Gastrocnemius medialis (tissue), 4 donors: ENCODE data around the gene THSD4. TPM values are rescaled to one million over a fixed set of nuclear protein-coding genes. Genes with fewer than 3 reads are reported as not detected.

ENCODE experiments used
- ATAC-seq, 2 donors: fragments of 150-250 bp; one replicate each; pipeline ENCODE4 v1.9.1; 2016
- DNase-seq, 2 donors: peaks; one replicate each; pipeline ENCODE4 v3.0.0-alpha.2; 2019
- H3K27ac ChIP-seq, 4 donors: fragments of 200-600 bp; sonication (generic); 1 replicate in 1 of 4; 2 replicates in 3 of 4; pipeline ENCODE4 v1.5.1; 2016 to 2018; ENCODE audit warnings: mild to moderate bottlenecking in 2 of 4, moderate library complexity in 1 of 4
- H3K27me3 ChIP-seq, 3 donors: fragments of 200-600 bp; sonication (generic) in 2 of 3; 1 replicate in 1 of 3; 2 replicates in 2 of 3; pipeline versions ENCODE4 v1.5.1 to v1.6.0; 2016 to 2019; ENCODE audit warnings: mild to moderate bottlenecking in 1 of 3, moderate library complexity in 1 of 3
- H3K36me3 ChIP-seq, 2 donors: fragments of 200-600 bp; sonication (generic) in 1 of 2; one replicate each; pipeline ENCODE4 v1.5.1; 2017 to 2018
- H3K4me1 ChIP-seq, 2 donors: fragments of 200-600 bp; sonication (generic) in 1 of 2; one replicate each; pipeline ENCODE4 v1.5.1; 2016 to 2017; ENCODE audit warnings: mild to moderate bottlenecking in 2 of 2
- H3K4me3 ChIP-seq, 4 donors: fragments of 200-600 bp; sonication (generic) in 3 of 4; 1 replicate in 1 of 4; 2 replicates in 3 of 4; pipeline ENCODE4 v1.5.1; 2016 to 2019; ENCODE audit warnings: mild to moderate bottlenecking in 2 of 4
- H3K9me3 ChIP-seq, 3 donors: fragments of 200-600 bp; sonication (generic) in 2 of 3; 1 replicate in 1 of 3; 2 replicates in 2 of 3; pipeline ENCODE4 v1.5.1; 2016 to 2019
- POLR2A ChIP-seq, 2 donors: fragments of 450-650 bp; IDR thresholded peaks; one replicate each; pipeline ENCODE4 v1.6.1; 2017; ENCODE audit warnings: antibody characterized with exemption in 2 of 2, mild to moderate bottlenecking in 2 of 2, moderate library complexity in 2 of 2
- in situ Hi-C, 4 donors: fragments of 200-750 bp; cut with MboI; loops; one replicate each; pipeline versions ENCODE4 v1.15.0 to v1.8.0; 2017; ENCODE audit warnings: low sequenced_read_pairs in 4 of 4
- intact Hi-C: fragments of 100-400 bp; cut with DNase I; formaldehyde crosslinking; loops from one replicate; pipeline ENCODE4 v1.15.1; 2023; ENCODE audit warnings: low total_unique reads
- total RNA-seq, 4 donors: library from RNA; depleted of rRNA; stranded (reverse); fragments of >200 nt; gene quantifications; one replicate each; pipeline versions ENCODE4 v1.1.0 to v1.2.3, GENCODE V29; 2016
- TF ChIP-seq, protein P1 (sequence below), 5 experiments: fragments of 450-650 bp in 3 of 5; fragments of 200-600 bp in 2 of 5; sonication (generic) in 2 of 5; IDR thresholded peaks in 4 of 5; conservative IDR thresholded peaks in 1 of 5; 1 replicate in 4 of 5; 2 replicates in 1 of 5; pipeline ENCODE4 v1.5.1; 2016 to 2019; ENCODE audit warnings: antibody characterized with exemption in 5 of 5, mild to moderate bottlenecking in 3 of 5, moderate library complexity in 3 of 5

The THSD4 gene
- total RNA-seq, 4 donors from 2014 or later = 0.35 to 3.1 (median 0.60) TPM

DNA sequence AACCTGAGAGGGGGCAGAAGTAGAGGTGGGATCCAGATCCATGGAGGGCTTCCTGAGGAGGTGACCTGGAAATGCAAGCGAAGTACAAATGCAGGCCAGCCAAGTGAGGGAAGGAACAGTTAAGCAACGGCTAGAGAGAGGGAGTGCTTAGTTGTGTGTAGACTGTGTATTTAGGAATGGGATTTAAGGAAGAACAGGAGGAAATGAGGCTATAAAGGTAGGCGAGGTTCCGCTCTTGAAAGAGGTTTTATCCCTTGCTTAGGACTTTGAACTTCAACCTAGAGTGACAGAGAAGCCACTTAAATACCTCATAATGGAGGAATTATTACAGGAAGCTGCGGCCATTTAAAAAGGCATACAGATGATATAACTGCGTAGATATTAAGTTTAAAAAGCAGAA, 295.1 kb downstream of the THSD4 start:
- no peak overlapping the region for H3K4me3 ChIP-seq
- no peak for ATAC-seq
- H3K4me1 ChIP-seq = peaks cover 6 to 7% of the 10 kb centered on the region in 2 donors
- no peaks in the 10 kb centered on the region for H3K36me3 ChIP-seq
- no peaks in the 10 kb centered on the region for H3K27me3 ChIP-seq
- in situ Hi-C loops (no loop called here), intact Hi-C loops (no loop called here)
- no peak for DNase-seq
- TF ChIP-seq POLR2A (IDR thresholded peaks at IDR 0.05) = no peak
- TF ChIP-seq, protein P1, sequence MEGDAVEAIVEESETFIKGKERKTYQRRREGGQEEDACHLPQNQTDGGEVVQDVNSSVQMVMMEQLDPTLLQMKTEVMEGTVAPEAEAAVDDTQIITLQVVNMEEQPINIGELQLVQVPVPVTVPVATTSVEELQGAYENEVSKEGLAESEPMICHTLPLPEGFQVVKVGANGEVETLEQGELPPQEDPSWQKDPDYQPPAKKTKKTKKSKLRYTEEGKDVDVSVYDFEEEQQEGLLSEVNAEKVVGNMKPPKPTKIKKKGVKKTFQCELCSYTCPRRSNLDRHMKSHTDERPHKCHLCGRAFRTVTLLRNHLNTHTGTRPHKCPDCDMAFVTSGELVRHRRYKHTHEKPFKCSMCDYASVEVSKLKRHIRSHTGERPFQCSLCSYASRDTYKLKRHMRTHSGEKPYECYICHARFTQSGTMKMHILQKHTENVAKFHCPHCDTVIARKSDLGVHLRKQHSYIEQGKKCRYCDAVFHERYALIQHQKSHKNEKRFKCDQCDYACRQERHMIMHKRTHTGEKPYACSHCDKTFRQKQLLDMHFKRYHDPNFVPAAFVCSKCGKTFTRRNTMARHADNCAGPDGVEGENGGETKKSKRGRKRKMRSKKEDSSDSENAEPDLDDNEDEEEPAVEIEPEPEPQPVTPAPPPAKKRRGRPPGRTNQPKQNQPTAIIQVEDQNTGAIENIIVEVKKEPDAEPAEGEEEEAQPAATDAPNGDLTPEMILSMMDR (IDR thresholded peaks at IDR 0.05 in 4 of 5, conservative IDR thresholded peaks at IDR 0.05 in 1 of 5) = no peak
- no peaks in the 10 kb centered on the region for H3K9me3 ChIP-seq
- H3K27ac ChIP-seq = no peak overlapping the region

DNA sequence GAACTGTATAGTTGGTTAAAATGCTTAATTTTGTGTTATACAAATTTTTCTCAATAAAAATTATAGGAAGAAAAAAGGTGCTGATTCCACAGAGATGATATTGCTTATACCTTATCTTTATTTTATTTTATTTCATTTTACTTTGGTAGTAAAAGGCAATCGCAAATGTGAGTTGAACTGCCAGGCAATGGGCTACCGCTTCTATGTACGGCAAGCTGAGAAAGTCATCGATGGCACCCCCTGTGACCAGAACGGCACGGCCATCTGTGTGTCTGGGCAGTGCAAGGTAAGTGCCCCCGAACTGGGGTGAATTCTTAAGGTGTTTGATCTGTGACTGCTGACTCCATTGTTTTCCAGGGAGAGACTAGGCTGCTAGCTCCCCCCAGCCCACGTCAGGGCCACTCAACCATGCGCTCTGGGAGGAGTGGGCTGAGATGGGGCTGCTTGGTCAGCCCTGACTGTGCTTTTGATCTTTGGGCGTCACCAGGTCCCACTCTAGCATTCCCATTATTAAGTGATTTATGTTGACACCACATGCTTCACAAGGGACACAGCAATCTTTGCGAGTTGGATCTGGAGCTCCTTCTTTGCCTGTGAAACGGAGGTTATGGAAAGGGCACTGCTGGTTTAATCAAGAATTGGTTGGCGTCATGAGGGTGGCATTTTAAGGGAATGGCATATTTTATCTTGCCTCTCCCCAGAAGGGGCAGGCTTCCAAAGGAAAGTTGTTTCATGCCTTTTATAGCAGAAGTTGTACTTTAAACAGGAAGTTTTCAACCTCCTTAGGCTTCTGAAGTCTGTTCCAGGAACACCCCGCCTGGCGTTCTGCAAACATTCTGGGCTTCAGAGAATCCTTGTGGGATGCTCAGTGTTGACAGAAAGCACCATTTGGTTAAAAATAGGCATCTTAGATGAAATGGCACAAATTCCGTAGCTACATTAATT, 296.5 kb downstream of the THSD4 start:
- in situ Hi-C loops = no loop called here
- ATAC-seq (no peak), DNase-seq (no peak)
- Histone ChIP-seq H3K4me1 (peaks cover 6 to 7% of the 10 kb centered on the region in 2 donors), H3K4me3 (no peak overlapping the region), H3K36me3 (no peaks in the 10 kb centered on the region), H3K27me3 (no peaks in the 10 kb centered on the region), H3K9me3 (no peaks in the 10 kb centered on the region), H3K27ac (no peak overlapping the region)
- intact Hi-C loops = no loop called here
- TF ChIP-seq, protein P1 (IDR thresholded peaks at IDR 0.05 in 4 of 5, conservative IDR thresholded peaks at IDR 0.05 in 1 of 5) = no peak
- no peak for TF ChIP-seq POLR2A (IDR thresholded peaks at IDR 0.05)

DNA sequence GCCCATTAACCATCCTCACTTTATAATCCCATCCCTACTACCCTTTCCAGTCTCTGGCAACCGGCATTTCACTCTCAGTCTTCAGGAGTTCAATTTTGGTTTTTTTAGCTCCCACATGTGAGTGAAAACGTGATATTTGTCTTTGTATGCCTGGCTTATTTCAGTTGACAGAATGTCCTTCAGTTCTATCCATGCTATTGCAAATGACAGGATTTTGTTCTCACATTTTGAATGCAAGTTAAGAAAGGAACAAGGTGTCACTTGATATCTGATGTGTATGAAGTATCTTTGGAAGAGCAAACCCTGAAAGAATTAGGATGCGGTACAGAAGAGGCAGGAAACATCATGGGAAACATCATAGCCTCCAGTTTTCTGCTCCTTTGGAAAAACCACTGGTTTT, 298.1 kb downstream of the THSD4 start:
- Histone ChIP-seq H3K27ac (no peak overlapping the region), H3K36me3 (no peaks in the 10 kb centered on the region), H3K9me3 (no peaks in the 10 kb centered on the region), H3K4me3 (no peak overlapping the region), H3K4me1 (peaks cover 6 to 7% of the 10 kb centered on the region in 2 donors), H3K27me3 (no peaks in the 10 kb centered on the region)
- DNase-seq = no peak
- TF ChIP-seq, protein P1 (IDR thresholded peaks at IDR 0.05 in 4 of 5, conservative IDR thresholded peaks at IDR 0.05 in 1 of 5) = no peak
- TF ChIP-seq POLR2A (IDR thresholded peaks at IDR 0.05) = no peak
- intact Hi-C loops (no loop called here), in situ Hi-C loops (no loop called here)
- ATAC-seq = no peak

DNA sequence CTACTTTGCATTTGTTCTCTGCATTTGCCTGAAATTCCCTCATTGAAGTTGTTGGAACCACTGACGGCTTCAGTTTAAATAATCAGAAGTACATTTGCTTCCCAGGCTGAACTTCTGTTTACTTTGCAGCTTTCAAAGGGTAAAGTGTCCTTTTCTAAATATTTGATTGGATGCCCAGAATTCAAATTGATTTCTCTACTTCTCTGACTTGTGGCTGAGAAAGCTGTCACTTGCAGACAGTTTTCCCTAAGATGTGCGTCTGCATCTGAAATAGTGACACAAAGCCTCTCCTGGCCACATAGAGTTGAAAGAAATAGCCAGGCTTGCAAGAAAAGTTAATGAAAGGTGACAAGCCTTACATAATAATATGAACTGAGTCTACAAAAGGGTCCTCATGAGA, 299.6 kb downstream of the THSD4 start:
- Histone ChIP-seq H3K36me3 (no peaks in the 10 kb centered on the region), H3K4me3 (no peak overlapping the region), H3K9me3 (no peaks in the 10 kb centered on the region), H3K27ac (no peak overlapping the region), H3K27me3 (no peaks in the 10 kb centered on the region), H3K4me1 (peaks cover 6 to 7% of the 10 kb centered on the region in 2 donors)
- in situ Hi-C loops (no loop called here), intact Hi-C loops (no loop called here)
- DNase-seq (no peak), ATAC-seq (no peak)
- TF ChIP-seq, protein P1 (IDR thresholded peaks at IDR 0.05 in 4 of 5, conservative IDR thresholded peaks at IDR 0.05 in 1 of 5) = no peak
- no peak for TF ChIP-seq POLR2A (IDR thresholded peaks at IDR 0.05)
